Putamen (tissue), 1 donor: ENCODE results near the gene OGT.
A peak's percentile ranks its signal among the peaks of the same experiment; 100 is the strongest.

ENCODE experiments used
- DNase-seq: peaks from one replicate; pipeline ENCODE4 v3.0.0-alpha.2; 2016; ENCODE audit warnings: low spot score

OGT gene

GRCh38 chrX:71622576-71623450 lies 89.9 kb downstream of the OGT start:
- peak; percentile 13 for DNase-seq

DNA sequence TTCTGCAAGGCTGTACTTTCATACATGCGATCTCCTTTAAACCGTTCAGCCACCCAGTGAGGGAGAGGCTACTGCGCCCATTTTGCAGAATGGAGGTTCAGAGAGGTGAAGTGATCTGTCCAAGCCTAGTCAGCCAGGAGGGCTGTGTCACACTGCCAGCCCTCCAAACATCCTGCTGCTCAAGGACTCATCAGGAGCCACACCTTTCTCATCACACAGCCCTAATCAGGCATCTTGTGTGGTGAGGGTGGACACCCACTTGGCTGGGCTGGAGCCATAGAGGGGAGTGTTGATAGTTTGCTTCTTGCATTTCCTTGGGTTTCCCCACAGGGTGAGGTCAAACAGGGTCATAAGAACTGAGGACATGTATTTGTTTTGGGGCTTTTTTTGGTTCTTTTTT lies 90.8 kb downstream of the OGT start:
- DNase-seq: no peak

- no peak for DNase-seq
These were observed 92.6 kb downstream of the OGT start for GRCh38 chrX:71625471-71625870.
